ENCODE data around the gene ARHGEF19.

Gene ARHGEF19

GRCh38 chr1:16253332-16253922 lies 41.0 kb upstream of the ARHGEF19 start:
- ATAC-seq, result no peak

GRCh38 chr1:16252912-16253311 lies 40.5 kb upstream of the ARHGEF19 start:
- TF ChIP-seq ESRRG (CRISPR knock-in tag; IDR thresholded peaks at IDR 0.05) (no peak), ZC3H10 (CRISPR knock-in tag; IDR thresholded peaks at IDR 0.05) (no peak), ZNF70 (CRISPR knock-in tag; IDR thresholded peaks at IDR 0.05) (no peak), TSHZ2 (CRISPR knock-in tag; IDR thresholded peaks at IDR 0.05) (no peak), GLIS3 (CRISPR knock-in tag; IDR thresholded peaks at IDR 0.05) (no peak), ZNF8 (CRISPR knock-in tag; IDR thresholded peaks at IDR 0.05) (no peak), CREB5 (CRISPR knock-in tag; IDR thresholded peaks at IDR 0.05; ENCODE audit: low read depth) (no peak), ZNF565 (CRISPR knock-in tag; conservative IDR thresholded peaks at IDR 0.05; ENCODE audit: low read depth) (no peak), PPARA (CRISPR knock-in tag; IDR thresholded peaks at IDR 0.05; ENCODE audit: borderline replicate concordance) (no peak), CSRNP3 (CRISPR knock-in tag; IDR thresholded peaks at IDR 0.05) (no peak)
- no peak for ATAC-seq

More at GRCh38 chr1:16253332-16253922, 41.0 kb upstream of the ARHGEF19 start:
- TF ChIP-seq SNAI2 (CRISPR knock-in tag; IDR thresholded peaks at IDR 0.05) (no peak), OSR1 (CRISPR knock-in tag; IDR thresholded peaks at IDR 0.05) (no peak), BACH2 (CRISPR knock-in tag; IDR thresholded peaks at IDR 0.05; ENCODE audit: borderline replicate concordance) (no peak), ZNF565 (CRISPR knock-in tag; conservative IDR thresholded peaks at IDR 0.05; ENCODE audit: low read depth) (no peak), ZFP30 (CRISPR knock-in tag; IDR thresholded peaks at IDR 0.05) (no peak), TCF4 (CRISPR knock-in tag; IDR thresholded peaks at IDR 0.05; ENCODE audit: borderline replicate concordance) (no peak), ARNTL (CRISPR knock-in tag; IDR thresholded peaks at IDR 0.05; ENCODE audit: borderline replicate concordance, low read depth) (no peak), ISL1 (CRISPR knock-in tag; IDR thresholded peaks at IDR 0.05) (no peak), GLIS3 (CRISPR knock-in tag; IDR thresholded peaks at IDR 0.05) (no peak), PPARA (CRISPR knock-in tag; IDR thresholded peaks at IDR 0.05; ENCODE audit: borderline replicate concordance) (no peak), TSHZ2 (CRISPR knock-in tag; IDR thresholded peaks at IDR 0.05) (no peak)

GRCh38 chr1:16251381-16251780 lies 38.9 kb upstream of the ARHGEF19 start:
- no peak for TF ChIP-seq CSDC2 (CRISPR knock-in tag; IDR thresholded peaks at IDR 0.05)
- TF ChIP-seq POU6F1 (CRISPR knock-in tag; IDR thresholded peaks at IDR 0.05; ENCODE audit: borderline replicate concordance, low read depth), result no peak
- no peak for TF ChIP-seq TCF4 (CRISPR knock-in tag; IDR thresholded peaks at IDR 0.05; ENCODE audit: borderline replicate concordance)
- no peak for TF ChIP-seq ISL1 (CRISPR knock-in tag; IDR thresholded peaks at IDR 0.05)
- no peak for TF ChIP-seq ZFP30 (CRISPR knock-in tag; IDR thresholded peaks at IDR 0.05)
- TF ChIP-seq ZC3H10 (CRISPR knock-in tag; IDR thresholded peaks at IDR 0.05), result no peak
- ATAC-seq, result no peak
